Hepatocyte (in vitro differentiated cells): ENCODE measurements around the gene VCL. TPM values are rescaled to one million over a fixed set of nuclear protein-coding genes. Genes with fewer than 3 reads are reported as not detected.

Source experiments
- DNase-seq: peaks from one replicate; pipeline ENCODE4 v3.0.0-alpha.2; 2016; ENCODE audit warnings: low spot score
- H2AFZ ChIP-seq: fragments of 200-600 bp; sonication (generic); 2 replicates; pipeline ENCODE4 v1.6.0; 2016; ENCODE audit warnings: antibody characterized with exemption, mild to moderate bottlenecking
- H3K27ac ChIP-seq: fragments of 200-600 bp; sonication (generic); 2 replicates; pipeline ENCODE4 v1.5.1; 2016; ENCODE audit warnings: mild to moderate bottlenecking
- H3K27me3 ChIP-seq: fragments of 200-600 bp; sonication (generic); 2 replicates; pipeline ENCODE4 v1.6.1; 2016
- H3K36me3 ChIP-seq: fragments of 200-600 bp; sonication (generic); replicated peaks from 2 replicates; pipeline ENCODE4 v1.5.1; 2016; ENCODE audit warnings: low read depth; ENCODE audit not compliant: insufficient read depth
- H3K4me1 ChIP-seq: fragments of 200-600 bp; sonication (generic); 2 replicates; pipeline ENCODE4 v1.5.1; 2016; ENCODE audit warnings: mild to moderate bottlenecking, moderate library complexity; ENCODE audit not compliant: insufficient read depth
- H3K4me2 ChIP-seq: fragments of 200-600 bp; sonication (generic); 2 replicates; pipeline ENCODE4 v1.6.0; 2016
- H3K4me3 ChIP-seq: fragments of 200-600 bp; sonication (generic); 2 replicates; pipeline ENCODE4 v1.5.1; 2016; ENCODE audit warnings: mild to moderate bottlenecking
- H3K79me2 ChIP-seq: fragments of 200-600 bp; sonication (generic); 2 replicates; pipeline ENCODE4 v1.6.0; 2017; ENCODE audit warnings: mild to moderate bottlenecking
- H3K9me2 ChIP-seq: fragments of 200-600 bp; sonication (generic); replicated peaks from 2 replicates; pipeline ENCODE4 v1.6.0; 2017; ENCODE audit warnings: mild to moderate bottlenecking; ENCODE audit not compliant: insufficient read depth
- H3K9me3 ChIP-seq: fragments of 200-600 bp; sonication (generic); 2 replicates; pipeline ENCODE4 v1.5.1; 2016; ENCODE audit warnings: low read depth, mild to moderate bottlenecking
- H4K20me1 ChIP-seq: fragments of 200-600 bp; sonication (generic); 2 replicates; pipeline ENCODE4 v1.6.0; 2016; ENCODE audit warnings: mild to moderate bottlenecking; ENCODE audit not compliant: insufficient read depth, poor library complexity, severe bottlenecking
- CTCF ChIP-seq: fragments of 200-600 bp; sonication (generic); IDR thresholded peaks from 2 replicates; pipeline ENCODE4 v1.5.1; 2016; ENCODE audit warnings: antibody characterized with exemption, mild to moderate bottlenecking; ENCODE audit not compliant: poor library complexity
- EZH2 ChIP-seq: fragments of 200-600 bp; sonication (generic); IDR thresholded peaks from 2 replicates; pipeline ENCODE4 v1.6.1; 2016; ENCODE audit warnings: antibody characterized with exemption, mild to moderate bottlenecking, borderline replicate concordance
- EZH2phosphoT487 ChIP-seq: fragments of 200-600 bp; sonication (generic); IDR thresholded peaks from one replicate; pipeline ENCODE4 v1.6.1; 2018; ENCODE audit warnings: antibody characterized with exemption, mild to moderate bottlenecking, low read depth, moderate library complexity; ENCODE audit not compliant: unreplicated experiment, severe bottlenecking
- WGBS: methylation state at CpG from one replicate; pipeline ENCODE4 v1.1.6; 2016; ENCODE audit warnings: low lambda C conversion rate; ENCODE audit errors: missing lambda C conversion rate; 5-methylcytosine and 5-hydroxymethylcytosine counted together
- polyA plus RNA-seq: library from polyadenylated mRNA; unstranded; fragments of >200 nt; fragmentation: Nextera tagmentation; extraction: Ambion mirVana; gene quantifications from 2 replicates; pipeline ENCODE4 v1.2.1, GENCODE V29; 2016
- total RNA-seq: library from RNA; depleted of rRNA; stranded (reverse); fragments of >200 nt; gene quantifications from 2 replicates; pipeline ENCODE4 v1.2.3, GENCODE V29; 2014

The VCL gene
- total and polyA plus RNA-seq, 2 experiments from 2014 or later = 60.8 to 93.4 TPM

GRCh38 chr10:73954737-73955136, 43.2 kb upstream of the VCL start:
- Histone ChIP-seq H3K4me3 (no peak overlapping the region), H2AFZ (no peak overlapping the region), H3K27ac (no peak overlapping the region), H3K36me3 (no peaks in the 10 kb centered on the region), H3K79me2 (no peaks in the 10 kb centered on the region), H4K20me1 (no peaks in the 10 kb centered on the region), H3K9me2 (no peaks in the 10 kb centered on the region), H3K9me3 (no peaks in the 10 kb centered on the region), H3K4me2 (no peak overlapping the region), H3K27me3 (no peaks in the 10 kb centered on the region), H3K4me1 (peaks cover 11% of the 10 kb centered on the region)
- WGBS = 98% methylated on average over 2 of the region's 2 CpGs
- no peak for TF ChIP-seq EZH2phosphoT487
- TF ChIP-seq EZH2 = no peak
- TF ChIP-seq CTCF = no peak
- no peak for DNase-seq

- no peaks in the 10 kb centered on the region for H3K36me3 ChIP-seq
- no peak overlapping the region for H3K4me3 ChIP-seq
- WGBS = 92% methylated on average over 2 of the region's 2 CpGs
- H3K79me2 ChIP-seq = no peaks in the 10 kb centered on the region
- no peaks in the 10 kb centered on the region for H3K27me3 ChIP-seq
- TF ChIP-seq EZH2 = no peak
- no peak overlapping the region for H3K4me2 ChIP-seq
- no peak for DNase-seq
- no peaks in the 10 kb centered on the region for H3K9me3 ChIP-seq
- H3K4me1 ChIP-seq = peaks cover 11% of the 10 kb centered on the region
- H4K20me1 ChIP-seq = no peaks in the 10 kb centered on the region
- H3K27ac ChIP-seq = no peak overlapping the region
- H3K9me2 ChIP-seq = no peaks in the 10 kb centered on the region
- H2AFZ ChIP-seq = no peak overlapping the region
These were observed 42.2 kb upstream of the VCL start for GRCh38 chr10:73955719-73956118.

- TF ChIP-seq CTCF = no peak
- no peak for TF ChIP-seq EZH2phosphoT487
- TF ChIP-seq EZH2 = no peak
- H3K27me3 ChIP-seq = no peaks in the 10 kb centered on the region
- H3K9me2 ChIP-seq = no peaks in the 10 kb centered on the region
- no peaks in the 10 kb centered on the region for H3K9me3 ChIP-seq
- no peaks in the 10 kb centered on the region for H3K36me3 ChIP-seq
- H3K4me1 ChIP-seq = peaks cover 11% of the 10 kb centered on the region
- H3K4me3 ChIP-seq = no peak overlapping the region
- peak overlapping the region; percentile 46 for H2AFZ ChIP-seq
- H4K20me1 ChIP-seq = no peaks in the 10 kb centered on the region
- peak overlapping the region; percentile 47 for H3K4me2 ChIP-seq
- no peak for DNase-seq
- peak overlapping the region; percentile 65 for H3K27ac ChIP-seq
- WGBS = 50% methylated on average over 9 of the region's 9 CpGs
- no peaks in the 10 kb centered on the region for H3K79me2 ChIP-seq
These were observed 41.2 kb upstream of the VCL start for GRCh38 chr10:73956476-73957359.

- no peaks in the 10 kb centered on the region for H3K9me3 ChIP-seq
- H3K27ac ChIP-seq = no peak overlapping the region
- H4K20me1 ChIP-seq = no peaks in the 10 kb centered on the region
- no peak overlapping the region for H3K4me2 ChIP-seq
- DNase-seq = no peak
- no peaks in the 10 kb centered on the region for H3K27me3 ChIP-seq
- peaks cover 11% of the 10 kb centered on the region for H3K4me1 ChIP-seq
- WGBS = 84% methylated on average over 6 of the region's 6 CpGs
- no peak for TF ChIP-seq CTCF
- TF ChIP-seq EZH2 = no peak
- TF ChIP-seq EZH2phosphoT487 = no peak
- H3K36me3 ChIP-seq = no peaks in the 10 kb centered on the region
- no peaks in the 10 kb centered on the region for H3K9me2 ChIP-seq
- H3K4me3 ChIP-seq = no peak overlapping the region
- no peak overlapping the region for H2AFZ ChIP-seq
- H3K79me2 ChIP-seq = no peaks in the 10 kb centered on the region
These were observed 38.3 kb upstream of the VCL start for GRCh38 chr10:73959484-73960243.
